Activated CD8-positive, alpha-beta memory T cell treated with anti-CD3 and anti-CD28 coated beads, Interleukin-2, amount 10 ng/mL, durations not matched to agents 7 days and 5 days (primary cell): ENCODE data around the gene CCDC38. TPM values are rescaled to one million over a fixed set of nuclear protein-coding genes. Genes with fewer than 3 reads are reported as not detected.

ENCODE experiments used
- ATAC-seq: fragments of 150-1000 bp; cut with Tn5 transposase; one replicate; pipeline ENCODE4 v1.10.0; 2021; ENCODE audit warnings: moderate library complexity
- CTCF ChIA-PET: fragments of 350-600 bp; sonication (Branson Sonifier 250); formaldehyde crosslinking; loops from one replicate; lab custom pipeline; 2021; ENCODE audit warnings: antibody characterized with exemption; lab: Charles Lee
- DNase-seq: peaks from one replicate; pipeline ENCODE4 v3.0.0-alpha.2; 2020
- H3K27ac Mint-ChIP-seq: one replicate; pipeline ENCODE4 v1.8.0; 2021; ENCODE audit warnings: mild to moderate bottlenecking, mixed read lengths
- H3K27me3 Mint-ChIP-seq: one replicate; pipeline ENCODE4 v1.8.0; 2021; ENCODE audit warnings: mixed read lengths
- H3K36me3 Mint-ChIP-seq: one replicate; pipeline ENCODE4 v1.8.0; 2021; ENCODE audit warnings: mild to moderate bottlenecking, mixed read lengths
- H3K4me1 Mint-ChIP-seq: one replicate; pipeline ENCODE4 v1.8.0; 2021; ENCODE audit warnings: mixed read lengths
- H3K4me3 Mint-ChIP-seq: one replicate; pipeline ENCODE4 v1.8.0; 2021; ENCODE audit warnings: mild to moderate bottlenecking, moderate library complexity, mixed read lengths
- H3K9me3 Mint-ChIP-seq: one replicate; pipeline ENCODE4 v1.8.0; 2022; ENCODE audit warnings: low read depth, mixed read lengths
- total RNA-seq, 2 experiments: library from RNA; stranded (reverse); gene quantifications; one replicate each; pipeline ENCODE4 v1.2.3, GENCODE V29; 2021

CCDC38 gene
- under 1 TPM; 0.12 to 0.50 TPM for total RNA-seq

GRCh38 chr12:95942524-95943329, at the start of gene CCDC38:
TSS of gene CCDC38 (minus strand) at chr12:95942614. CDS start at chr12:95936509, 6,105 bp downstream.
- ATAC-seq, result peak; percentile 95
- H3K4me1 Mint-ChIP-seq, result peaks cover 11% of the 10 kb centered on the region
- CTCF ChIA-PET, result interaction anchor here (1.2 to 2.5 kb wide), 8 partner anchors 11 to 273 kb away, joined by 3 to 15 read pairs (median 5); partner anchors contain the start of gene LTA4H

DNA sequence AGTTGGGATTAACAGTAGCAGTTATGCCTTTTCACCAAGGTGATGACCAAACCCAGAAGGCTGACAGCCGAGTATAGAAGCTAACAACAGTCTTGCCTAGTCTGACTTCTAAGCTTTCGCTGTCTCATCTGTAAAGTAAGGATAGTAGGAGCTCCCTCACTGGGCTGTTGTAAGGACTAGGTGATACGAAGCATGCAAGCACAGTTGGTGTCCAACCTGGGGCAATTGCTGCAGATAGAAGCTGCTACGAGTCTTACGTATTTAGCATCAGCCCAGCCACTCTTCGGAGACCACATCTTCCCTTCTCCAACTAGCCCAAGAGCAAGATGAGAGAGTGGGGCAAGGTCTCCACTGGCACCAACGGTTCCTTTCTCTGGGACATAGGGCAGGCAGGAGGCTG, 47.7 kb upstream of the CCDC38 start:
- no peaks in the 10 kb centered on the region for H3K4me1 Mint-ChIP-seq
- DNase-seq, result no peak
- no peak overlapping the region for H3K4me3 Mint-ChIP-seq
- no peak for ATAC-seq
- H3K27me3 Mint-ChIP-seq, result no peaks in the 10 kb centered on the region
- no peaks in the 10 kb centered on the region for H3K9me3 Mint-ChIP-seq
- CTCF ChIA-PET, result interaction anchor here (1.6 kb wide), 1 partner anchor 9 kb away, joined by 6 read pairs; no protein-coding TSS in a partner anchor
- H3K36me3 Mint-ChIP-seq, result no peaks in the 10 kb centered on the region
- H3K27ac Mint-ChIP-seq, result no peak overlapping the region

More at GRCh38 chr12:95942524-95943329, at the start of gene CCDC38:
- H3K36me3 Mint-ChIP-seq, result no peaks in the 10 kb centered on the region
- peaks cover under 1% of the 10 kb centered on the region for H3K27me3 Mint-ChIP-seq
- peak; percentile 92 for DNase-seq
- peak within 1 kb of the TSS; percentile 85 for H3K27ac Mint-ChIP-seq
- H3K4me3 Mint-ChIP-seq, result peak within 1 kb of the TSS; percentile 91
- no peaks in the 10 kb centered on the region for H3K9me3 Mint-ChIP-seq

- H3K9me3 Mint-ChIP-seq, result no peaks in the 10 kb centered on the region
- DNase-seq (no peak), ATAC-seq (no peak)
- H3K36me3 Mint-ChIP-seq, result no peaks in the 10 kb centered on the region
- H3K4me1 Mint-ChIP-seq, result no peaks in the 10 kb centered on the region
- H3K27ac Mint-ChIP-seq, result no peak overlapping the region
- CTCF ChIA-PET, result interaction anchor here (1.2 to 1.6 kb wide), 2 partner anchors 9 to 71 kb away, joined by 5 to 6 read pairs; no protein-coding TSS in a partner anchor
- no peak overlapping the region for H3K4me3 Mint-ChIP-seq
- H3K27me3 Mint-ChIP-seq, result no peaks in the 10 kb centered on the region
These were observed 47.2 kb upstream of the CCDC38 start for GRCh38 chr12:95989504-95990123.

DNA sequence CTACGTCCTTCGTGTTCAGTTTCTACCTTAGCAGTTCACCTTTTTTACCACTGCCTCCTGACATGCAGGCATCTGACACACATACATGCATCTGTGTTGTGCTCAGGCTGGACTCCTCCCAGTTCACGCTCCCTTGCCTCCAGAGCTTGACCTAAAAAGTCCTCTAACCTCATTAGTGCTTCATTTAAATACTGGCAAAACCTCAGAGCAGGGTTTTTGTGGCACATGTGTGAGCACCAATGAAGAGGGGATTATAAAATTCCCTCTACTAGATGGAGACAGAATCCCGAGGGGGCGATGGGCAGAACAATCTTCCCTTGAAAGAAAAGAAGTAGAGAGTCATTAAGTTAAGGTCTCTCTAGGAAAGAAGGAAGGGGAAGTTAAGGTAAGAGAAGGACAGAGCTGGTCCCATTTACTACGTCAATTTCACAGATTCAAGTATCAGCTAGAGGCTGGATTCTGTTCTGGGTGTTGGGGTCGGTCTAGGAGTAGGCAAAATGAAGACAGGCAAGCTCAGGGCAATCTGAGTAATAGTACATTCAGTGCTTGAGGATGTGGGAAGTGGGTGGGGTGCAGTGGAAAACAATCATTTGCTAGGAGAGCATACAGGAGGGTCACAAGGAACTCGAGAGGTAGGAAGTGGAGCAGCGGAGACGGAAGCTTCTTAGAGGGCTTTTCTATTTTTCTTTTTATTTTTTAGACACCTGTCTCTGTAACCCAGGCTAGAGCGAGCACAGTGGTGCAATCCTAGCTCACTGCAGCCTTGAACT, 46.3 kb upstream of the CCDC38 start:
- Mint-ChIP-seq H3K4me3 (no peak overlapping the region), H3K27ac (no peak overlapping the region), H3K4me1 (no peaks in the 10 kb centered on the region), H3K36me3 (no peaks in the 10 kb centered on the region), H3K27me3 (no peaks in the 10 kb centered on the region), H3K9me3 (no peaks in the 10 kb centered on the region)
- ATAC-seq, result no peak
- DNase-seq, result no peak
- CTCF ChIA-PET, result interaction anchor here (1.2 kb wide), 2 partner anchors 10 to 70 kb away, joined by 5 read pairs; no protein-coding TSS in a partner anchor

DNA sequence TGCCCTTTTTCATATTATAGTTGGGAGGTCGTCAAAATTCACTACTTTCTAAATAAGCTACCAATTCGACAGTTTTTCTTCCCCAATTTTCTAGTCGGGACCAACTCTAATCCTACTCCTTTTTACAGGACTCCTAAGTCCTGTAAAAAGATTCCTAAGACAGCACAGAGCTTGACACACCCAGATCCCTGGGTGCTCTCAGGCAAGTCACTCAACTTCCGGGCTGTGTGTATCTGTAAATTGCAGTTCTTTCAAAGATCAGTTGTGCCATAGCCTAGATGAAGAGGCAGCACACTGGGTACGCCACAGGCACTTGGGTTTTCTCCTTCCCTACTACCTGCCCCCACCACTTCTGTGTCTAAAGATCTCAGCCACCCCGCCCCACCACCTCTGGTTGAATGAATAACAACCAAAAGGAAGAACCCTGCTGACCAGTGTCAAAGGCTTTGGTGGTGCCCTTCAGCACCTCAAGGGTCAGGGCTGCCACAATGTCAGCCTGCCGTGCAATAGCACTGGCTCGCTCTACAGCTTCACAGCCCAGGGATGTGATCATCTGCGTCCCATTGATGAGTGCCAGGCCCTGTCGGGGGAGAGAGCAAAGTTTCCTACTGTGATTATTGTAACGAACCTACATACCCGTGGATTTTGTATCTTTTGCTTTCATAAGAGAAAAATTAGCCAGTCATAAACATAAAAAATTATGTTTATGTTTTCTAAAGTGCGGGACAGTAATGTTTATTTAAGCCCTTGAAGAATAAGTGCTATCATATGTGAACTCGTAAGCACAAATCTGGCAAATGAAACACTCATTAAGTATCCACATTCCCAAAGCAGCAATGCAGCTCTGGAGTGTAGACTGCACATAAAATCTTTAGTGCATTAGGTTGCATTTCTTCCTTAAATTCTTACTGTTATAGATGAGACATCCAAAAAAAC, 44.5 kb upstream of the CCDC38 start:
- no peaks in the 10 kb centered on the region for H3K27me3 Mint-ChIP-seq
- CTCF ChIA-PET, result interaction anchor here (0.7 kb wide), 1 partner anchor 11 kb away, joined by 3 read pairs; no protein-coding TSS in a partner anchor
- H3K4me3 Mint-ChIP-seq, result no peak overlapping the region
- DNase-seq (peak; percentile 33), ATAC-seq (no peak)
- no peak overlapping the region for H3K27ac Mint-ChIP-seq
- no peaks in the 10 kb centered on the region for H3K9me3 Mint-ChIP-seq
- H3K36me3 Mint-ChIP-seq, result no peaks in the 10 kb centered on the region
- H3K4me1 Mint-ChIP-seq, result no peaks in the 10 kb centered on the region

DNA sequence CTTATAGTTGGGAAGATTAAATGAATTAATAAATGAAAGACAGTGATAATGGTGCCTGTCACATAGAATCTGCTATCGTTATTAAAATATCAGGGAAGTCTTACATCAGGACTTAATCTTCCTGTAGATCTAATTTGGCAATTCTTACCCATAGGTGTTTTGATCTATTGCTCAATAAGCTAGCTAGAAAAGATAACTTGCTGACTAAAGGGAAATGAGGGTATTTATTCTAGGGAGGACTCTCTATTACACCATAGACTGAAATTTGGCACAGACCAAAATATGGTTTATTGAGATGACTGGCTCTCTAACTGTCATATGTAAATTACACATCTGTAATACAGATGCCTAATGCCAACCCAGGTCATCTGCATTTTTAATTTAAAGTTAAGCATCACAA, 42.3 kb upstream of the CCDC38 start:
- no peaks in the 10 kb centered on the region for H3K4me1 Mint-ChIP-seq
- DNase-seq (no peak), ATAC-seq (no peak)
- H3K4me3 Mint-ChIP-seq, result no peak overlapping the region
- no peaks in the 10 kb centered on the region for H3K9me3 Mint-ChIP-seq
- no peak overlapping the region for H3K27ac Mint-ChIP-seq
- CTCF ChIA-PET, result interaction anchor here (1.6 kb wide), 2 partner anchors 14 to 67 kb away, joined by 4 read pairs; no protein-coding TSS in a partner anchor
- H3K27me3 Mint-ChIP-seq, result no peaks in the 10 kb centered on the region
- H3K36me3 Mint-ChIP-seq, result no peaks in the 10 kb centered on the region

DNA sequence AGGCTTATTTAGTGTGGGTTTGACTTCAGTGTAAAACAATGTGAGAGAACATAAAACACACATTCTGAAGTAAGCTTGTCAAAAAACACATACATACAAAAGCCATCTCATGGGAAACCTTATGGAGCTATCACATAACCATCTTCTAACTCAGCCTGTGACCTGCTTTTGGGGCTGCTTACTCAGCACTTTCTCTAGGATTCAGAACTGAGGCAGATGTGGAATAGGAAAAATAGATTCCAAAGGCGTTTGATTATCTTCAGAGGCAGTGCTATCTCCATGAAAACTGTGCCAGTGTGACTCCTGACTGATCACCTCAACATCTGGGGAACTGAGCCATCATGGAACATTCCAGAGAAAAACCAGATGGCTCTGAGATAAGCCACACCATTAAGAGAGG, 40.2 kb upstream of the CCDC38 start:
- Mint-ChIP-seq H3K27ac (no peak overlapping the region), H3K4me1 (no peaks in the 10 kb centered on the region), H3K4me3 (no peak overlapping the region), H3K9me3 (no peaks in the 10 kb centered on the region), H3K36me3 (no peaks in the 10 kb centered on the region), H3K27me3 (no peaks in the 10 kb centered on the region)
- CTCF ChIA-PET, result interaction anchor here (1.6 kb wide), 1 partner anchor 16 kb away, joined by 3 read pairs; no protein-coding TSS in a partner anchor
- ATAC-seq (no peak), DNase-seq (peak; percentile 30)

GRCh38 chr12:95980437-95980836, 38.0 kb upstream of the CCDC38 start:
- CTCF ChIA-PET, result no interaction called here
- DNase-seq (peak; percentile 12), ATAC-seq (no peak)
- Mint-ChIP-seq H3K4me3 (no peak overlapping the region), H3K27ac (no peak overlapping the region), H3K9me3 (no peaks in the 10 kb centered on the region), H3K4me1 (no peaks in the 10 kb centered on the region), H3K36me3 (no peaks in the 10 kb centered on the region), H3K27me3 (no peaks in the 10 kb centered on the region)

DNA sequence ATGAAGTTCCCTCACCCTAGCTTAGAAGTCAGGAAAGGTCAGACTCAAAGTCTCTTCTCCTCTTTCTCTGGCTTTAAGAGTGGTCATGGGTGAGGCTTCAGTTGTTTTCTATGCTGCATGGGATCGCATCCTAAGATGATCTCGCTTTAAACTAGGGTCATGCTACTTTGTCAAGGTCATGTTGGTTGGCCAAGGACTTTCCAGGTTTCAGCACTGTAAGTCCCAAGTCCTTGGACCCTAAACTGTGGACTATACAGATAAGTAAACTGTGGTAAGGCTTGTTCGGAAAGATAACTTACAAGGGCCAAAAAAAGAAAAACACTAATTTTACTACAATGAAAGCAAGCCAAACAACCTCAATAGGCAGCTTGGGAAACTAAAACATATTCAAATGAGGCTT, 36.4 kb upstream of the CCDC38 start:
- CTCF ChIA-PET, result interaction anchor here (1.3 to 2.1 kb wide), 2 partner anchors 14 to 20 kb away, joined by 3 to 7 read pairs; no protein-coding TSS in a partner anchor
- Mint-ChIP-seq H3K4me1 (no peaks in the 10 kb centered on the region), H3K27me3 (no peaks in the 10 kb centered on the region), H3K4me3 (no peak overlapping the region), H3K36me3 (no peaks in the 10 kb centered on the region), H3K27ac (no peak overlapping the region), H3K9me3 (no peaks in the 10 kb centered on the region)
- ATAC-seq, result no peak
- DNase-seq, result peak; percentile 7

- DNase-seq (peak; percentile 27), ATAC-seq (no peak)
- H3K4me1 Mint-ChIP-seq, result no peaks in the 10 kb centered on the region
- H3K27me3 Mint-ChIP-seq, result no peaks in the 10 kb centered on the region
- H3K4me3 Mint-ChIP-seq, result no peak overlapping the region
- CTCF ChIA-PET, result interaction anchor here (2.1 kb wide), 1 partner anchor 20 kb away, joined by 7 read pairs; no protein-coding TSS in a partner anchor
- H3K36me3 Mint-ChIP-seq, result no peaks in the 10 kb centered on the region
- no peaks in the 10 kb centered on the region for H3K9me3 Mint-ChIP-seq
- no peak overlapping the region for H3K27ac Mint-ChIP-seq
These were observed 35.9 kb upstream of the CCDC38 start for GRCh38 chr12:95978351-95978750.

DNA sequence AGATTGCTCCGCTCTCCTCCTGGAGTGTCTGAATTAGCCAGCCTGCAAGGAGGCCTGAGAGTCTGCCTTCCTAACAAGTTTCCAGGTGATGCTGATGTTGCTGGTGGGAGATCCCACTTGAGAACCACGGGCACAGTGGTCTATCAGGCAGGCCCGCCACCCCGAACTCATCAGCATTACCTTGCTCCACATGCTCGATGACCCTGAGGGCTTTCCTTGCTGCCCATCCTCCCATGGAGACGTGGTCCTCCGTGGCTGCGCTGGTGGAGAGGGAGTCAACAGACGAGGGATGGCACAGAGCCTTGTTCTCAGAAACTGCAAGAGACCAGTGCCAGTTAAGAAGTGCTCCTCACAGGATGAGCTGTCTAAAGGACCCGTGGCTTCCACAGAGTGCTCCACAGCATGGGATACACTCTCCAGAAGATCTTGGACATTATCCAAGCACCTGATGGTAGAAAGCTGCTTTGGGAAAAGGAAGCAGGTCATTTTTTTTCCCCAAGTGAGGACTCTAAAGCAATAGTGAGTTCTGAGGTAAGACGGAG, 35.4 kb upstream of the CCDC38 start:
- no peak overlapping the region for H3K4me3 Mint-ChIP-seq
- no peak overlapping the region for H3K27ac Mint-ChIP-seq
- H3K9me3 Mint-ChIP-seq, result no peaks in the 10 kb centered on the region
- no peaks in the 10 kb centered on the region for H3K27me3 Mint-ChIP-seq
- H3K4me1 Mint-ChIP-seq, result no peaks in the 10 kb centered on the region
- no peaks in the 10 kb centered on the region for H3K36me3 Mint-ChIP-seq
- DNase-seq (peak; percentile 40), ATAC-seq (no peak)
- CTCF ChIA-PET, result interaction anchor here (1.1 to 2.1 kb wide), 2 partner anchors 21 to 23 kb away, joined by 3 to 7 read pairs; no protein-coding TSS in a partner anchor

DNA sequence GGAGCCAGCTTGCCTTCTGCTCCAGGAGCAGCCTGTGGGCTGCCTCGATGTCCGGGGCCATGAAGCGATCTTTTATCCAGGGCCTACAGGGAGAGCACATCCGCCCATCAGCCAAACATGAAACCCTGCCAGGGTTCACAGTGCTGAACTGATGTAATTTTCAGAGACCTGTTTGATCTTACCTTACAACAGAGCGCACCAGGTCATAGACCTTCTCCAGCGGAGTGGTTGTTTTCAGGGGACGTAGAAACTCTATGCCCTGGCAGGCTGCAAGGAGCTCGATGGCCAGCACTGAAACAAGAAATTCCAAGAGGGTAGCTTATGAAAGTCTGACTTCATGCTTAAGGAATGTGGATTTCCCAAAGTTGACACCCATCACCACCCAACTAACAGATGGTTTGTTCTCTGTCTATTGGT, 34.0 kb upstream of the CCDC38 start:
- ATAC-seq (no peak), DNase-seq (no peak)
- CTCF ChIA-PET, result interaction anchor here (1.1 kb wide), 1 partner anchor 24 kb away, joined by 3 read pairs; no protein-coding TSS in a partner anchor
- Mint-ChIP-seq H3K27me3 (no peaks in the 10 kb centered on the region), H3K36me3 (no peaks in the 10 kb centered on the region), H3K4me1 (no peaks in the 10 kb centered on the region), H3K27ac (no peak overlapping the region), H3K4me3 (no peak overlapping the region), H3K9me3 (no peaks in the 10 kb centered on the region)
